Hepatocyte (in vitro differentiated cells): ENCODE results near the gene PBX3. TPM values are rescaled to one million over a fixed set of nuclear protein-coding genes. Genes with fewer than 3 reads are reported as not detected.

Experiments used
- DNase-seq: peaks from one replicate; pipeline ENCODE4 v3.0.0-alpha.2; 2016; ENCODE audit warnings: low spot score
- H2AFZ ChIP-seq: fragments of 200-600 bp; sonication (generic); 2 replicates; pipeline ENCODE4 v1.6.0; 2016; ENCODE audit warnings: antibody characterized with exemption, mild to moderate bottlenecking
- H3K27ac ChIP-seq: fragments of 200-600 bp; sonication (generic); 2 replicates; pipeline ENCODE4 v1.5.1; 2016; ENCODE audit warnings: mild to moderate bottlenecking
- H3K27me3 ChIP-seq: fragments of 200-600 bp; sonication (generic); 2 replicates; pipeline ENCODE4 v1.6.1; 2016
- H3K36me3 ChIP-seq: fragments of 200-600 bp; sonication (generic); replicated peaks from 2 replicates; pipeline ENCODE4 v1.5.1; 2016; ENCODE audit warnings: low read depth; ENCODE audit not compliant: insufficient read depth
- H3K4me1 ChIP-seq: fragments of 200-600 bp; sonication (generic); 2 replicates; pipeline ENCODE4 v1.5.1; 2016; ENCODE audit warnings: mild to moderate bottlenecking, moderate library complexity; ENCODE audit not compliant: insufficient read depth
- H3K4me2 ChIP-seq: fragments of 200-600 bp; sonication (generic); 2 replicates; pipeline ENCODE4 v1.6.0; 2016
- H3K4me3 ChIP-seq: fragments of 200-600 bp; sonication (generic); 2 replicates; pipeline ENCODE4 v1.5.1; 2016; ENCODE audit warnings: mild to moderate bottlenecking
- H3K79me2 ChIP-seq: fragments of 200-600 bp; sonication (generic); 2 replicates; pipeline ENCODE4 v1.6.0; 2017; ENCODE audit warnings: mild to moderate bottlenecking
- H3K9me2 ChIP-seq: fragments of 200-600 bp; sonication (generic); replicated peaks from 2 replicates; pipeline ENCODE4 v1.6.0; 2017; ENCODE audit warnings: mild to moderate bottlenecking; ENCODE audit not compliant: insufficient read depth
- H3K9me3 ChIP-seq: fragments of 200-600 bp; sonication (generic); 2 replicates; pipeline ENCODE4 v1.5.1; 2016; ENCODE audit warnings: low read depth, mild to moderate bottlenecking
- H4K20me1 ChIP-seq: fragments of 200-600 bp; sonication (generic); 2 replicates; pipeline ENCODE4 v1.6.0; 2016; ENCODE audit warnings: mild to moderate bottlenecking; ENCODE audit not compliant: insufficient read depth, poor library complexity, severe bottlenecking
- EZH2 ChIP-seq: fragments of 200-600 bp; sonication (generic); IDR thresholded peaks from 2 replicates; pipeline ENCODE4 v1.6.1; 2016; ENCODE audit warnings: antibody characterized with exemption, mild to moderate bottlenecking, borderline replicate concordance
- EZH2phosphoT487 ChIP-seq: fragments of 200-600 bp; sonication (generic); IDR thresholded peaks from one replicate; pipeline ENCODE4 v1.6.1; 2018; ENCODE audit warnings: antibody characterized with exemption, mild to moderate bottlenecking, low read depth, moderate library complexity; ENCODE audit not compliant: unreplicated experiment, severe bottlenecking
- WGBS: methylation state at CpG from one replicate; pipeline ENCODE4 v1.1.6; 2016; ENCODE audit warnings: low lambda C conversion rate; ENCODE audit errors: missing lambda C conversion rate; 5-methylcytosine and 5-hydroxymethylcytosine counted together
- polyA plus RNA-seq: library from polyadenylated mRNA; unstranded; fragments of >200 nt; fragmentation: Nextera tagmentation; extraction: Ambion mirVana; gene quantifications from 2 replicates; pipeline ENCODE4 v1.2.1, GENCODE V29; 2016
- total RNA-seq: library from RNA; depleted of rRNA; stranded (reverse); fragments of >200 nt; gene quantifications from 2 replicates; pipeline ENCODE4 v1.2.3, GENCODE V29; 2014
- TF ChIP-seq, protein P1 (sequence below): fragments of 200-600 bp; sonication (generic); IDR thresholded peaks from 2 replicates; pipeline ENCODE4 v1.5.1; 2016; ENCODE audit warnings: antibody characterized with exemption, mild to moderate bottlenecking; ENCODE audit not compliant: poor library complexity

Gene PBX3
- total and polyA plus RNA-seq, 2 experiments from 2014 or later, result 15.9 to 23.3 TPM

DNA sequence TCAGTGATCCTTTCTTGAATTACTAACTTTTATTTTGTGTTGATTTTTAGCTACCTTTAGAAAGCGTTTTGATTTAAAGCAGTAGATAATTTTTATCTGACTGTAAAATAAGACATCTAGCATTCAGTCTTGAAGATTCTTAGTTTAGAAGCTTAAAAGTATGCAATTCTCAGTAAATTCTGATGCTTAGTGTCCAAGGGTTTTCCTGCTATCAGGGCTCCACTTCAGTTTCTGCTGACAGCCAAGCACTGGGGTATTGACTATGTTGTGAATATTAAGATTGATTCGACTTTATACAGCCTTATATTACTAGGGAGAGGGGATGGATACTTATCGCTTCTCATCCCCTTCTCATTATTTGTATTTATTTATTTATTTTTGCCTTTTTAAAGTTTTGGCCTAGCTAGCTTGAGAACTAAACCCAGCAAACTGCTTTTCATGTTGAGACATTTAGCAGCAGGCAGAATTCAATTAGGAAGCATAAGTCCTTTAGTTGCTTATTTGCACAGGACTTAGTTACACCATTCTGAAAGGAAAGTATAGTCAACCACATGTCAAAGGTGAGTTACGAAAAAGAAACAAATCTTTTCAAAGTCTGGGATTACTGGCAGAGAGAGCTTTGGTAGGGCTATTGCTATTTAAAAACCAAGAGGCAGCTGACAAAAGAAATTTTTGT, 2.9 kb downstream of the PBX3 start:
- Histone ChIP-seq H2AFZ (peak overlapping the region; percentile 17), H3K4me1 (no peaks in the 10 kb centered on the region), H3K9me3 (no peaks in the 10 kb centered on the region), H3K9me2 (no peaks in the 10 kb centered on the region), H3K27ac (no peak overlapping the region), H3K79me2 (peaks cover 27% of the 10 kb centered on the region), H3K4me2 (peak overlapping the region; percentile 96), H4K20me1 (no peaks in the 10 kb centered on the region), H3K36me3 (no peaks in the 10 kb centered on the region), H3K27me3 (peaks cover 4% of the 10 kb centered on the region), H3K4me3 (peak overlapping the region; percentile 1)
- DNase-seq, result no peak
- TF ChIP-seq EZH2, result no peak
- TF ChIP-seq, protein P1, sequence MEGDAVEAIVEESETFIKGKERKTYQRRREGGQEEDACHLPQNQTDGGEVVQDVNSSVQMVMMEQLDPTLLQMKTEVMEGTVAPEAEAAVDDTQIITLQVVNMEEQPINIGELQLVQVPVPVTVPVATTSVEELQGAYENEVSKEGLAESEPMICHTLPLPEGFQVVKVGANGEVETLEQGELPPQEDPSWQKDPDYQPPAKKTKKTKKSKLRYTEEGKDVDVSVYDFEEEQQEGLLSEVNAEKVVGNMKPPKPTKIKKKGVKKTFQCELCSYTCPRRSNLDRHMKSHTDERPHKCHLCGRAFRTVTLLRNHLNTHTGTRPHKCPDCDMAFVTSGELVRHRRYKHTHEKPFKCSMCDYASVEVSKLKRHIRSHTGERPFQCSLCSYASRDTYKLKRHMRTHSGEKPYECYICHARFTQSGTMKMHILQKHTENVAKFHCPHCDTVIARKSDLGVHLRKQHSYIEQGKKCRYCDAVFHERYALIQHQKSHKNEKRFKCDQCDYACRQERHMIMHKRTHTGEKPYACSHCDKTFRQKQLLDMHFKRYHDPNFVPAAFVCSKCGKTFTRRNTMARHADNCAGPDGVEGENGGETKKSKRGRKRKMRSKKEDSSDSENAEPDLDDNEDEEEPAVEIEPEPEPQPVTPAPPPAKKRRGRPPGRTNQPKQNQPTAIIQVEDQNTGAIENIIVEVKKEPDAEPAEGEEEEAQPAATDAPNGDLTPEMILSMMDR, result no peak
- TF ChIP-seq EZH2phosphoT487, result no peak
- 51% methylated on average over 4 of the region's 4 CpGs for WGBS

DNA sequence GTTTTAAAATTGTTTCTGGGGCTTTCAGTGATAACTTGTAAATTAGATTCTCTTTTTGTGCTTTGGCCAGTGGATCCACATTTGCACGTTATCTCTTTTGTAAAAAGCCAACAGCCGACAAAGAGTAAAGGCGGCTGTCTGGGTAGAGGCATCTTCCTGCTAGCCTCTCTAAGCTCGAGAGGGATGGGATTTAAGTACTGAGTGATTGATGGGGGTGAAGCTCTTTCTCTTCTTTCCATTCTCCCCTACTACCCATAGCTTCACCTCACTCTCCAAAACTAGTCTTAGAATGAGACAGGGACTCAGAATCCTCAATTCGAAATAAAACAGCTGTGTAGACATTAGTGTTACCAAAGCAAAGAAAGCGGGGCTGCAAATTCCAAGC, 3.4 kb downstream of the PBX3 start:
- no peak overlapping the region for H3K27ac ChIP-seq
- H3K9me2 ChIP-seq, result no peaks in the 10 kb centered on the region
- no peaks in the 10 kb centered on the region for H3K9me3 ChIP-seq
- WGBS, result 56% methylated on average over 6 of the region's 6 CpGs
- H2AFZ ChIP-seq, result peak overlapping the region; percentile 17
- H3K79me2 ChIP-seq, result peaks cover 28% of the 10 kb centered on the region
- DNase-seq, result no peak
- no peaks in the 10 kb centered on the region for H3K36me3 ChIP-seq
- peaks cover 4% of the 10 kb centered on the region for H3K27me3 ChIP-seq
- no peaks in the 10 kb centered on the region for H3K4me1 ChIP-seq
- H4K20me1 ChIP-seq, result no peaks in the 10 kb centered on the region
- H3K4me3 ChIP-seq, result no peak overlapping the region
- TF ChIP-seq EZH2phosphoT487 (no peak), EZH2 (no peak)
- TF ChIP-seq, protein P1, result no peak
- H3K4me2 ChIP-seq, result peak overlapping the region; percentile 96

DNA sequence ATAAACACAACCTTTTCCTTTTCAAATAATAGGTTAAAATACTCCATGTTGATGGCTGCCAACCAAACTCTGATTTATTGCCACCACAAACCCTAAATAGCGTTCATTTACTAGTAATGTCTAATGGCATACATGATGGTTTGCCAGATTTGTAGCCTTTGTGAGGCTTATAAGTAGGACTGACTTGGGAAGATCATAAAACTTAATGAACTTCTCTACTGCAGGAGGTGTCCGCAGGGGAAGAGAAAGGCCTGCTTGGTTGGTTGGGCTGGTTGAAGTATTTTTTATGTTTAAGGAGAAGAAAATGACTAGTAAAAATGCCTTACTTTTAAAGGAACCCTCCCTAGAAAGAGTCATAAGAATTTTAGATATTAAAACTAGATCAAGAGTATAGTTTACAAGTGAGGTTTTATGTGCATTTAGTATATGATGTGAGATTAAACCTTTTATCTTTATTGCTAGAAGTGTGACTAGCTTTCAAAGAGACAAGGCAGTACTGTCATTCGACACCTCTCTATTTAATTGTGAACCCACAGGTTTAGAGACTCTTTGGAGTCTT, 5.0 kb downstream of the PBX3 start:
- Histone ChIP-seq H3K9me3 (no peaks in the 10 kb centered on the region), H2AFZ (no peak overlapping the region), H3K9me2 (no peaks in the 10 kb centered on the region), H3K79me2 (peaks cover 28% of the 10 kb centered on the region), H4K20me1 (no peaks in the 10 kb centered on the region), H3K4me2 (peak overlapping the region; percentile 37), H3K4me3 (no peak overlapping the region), H3K27ac (no peak overlapping the region), H3K27me3 (peaks cover 4% of the 10 kb centered on the region), H3K4me1 (no peaks in the 10 kb centered on the region), H3K36me3 (no peaks in the 10 kb centered on the region)
- WGBS, result 62% methylated on average over 3 of the region's 3 CpGs
- TF ChIP-seq EZH2 (no peak), EZH2phosphoT487 (no peak)
- TF ChIP-seq, protein P1, result no peak
- DNase-seq, result no peak
